Thyroid gland (tissue), 4 donors: ENCODE results near the gene LMX1B.

ENCODE experiments used
- POLR2A ChIP-seq, 2 donors: fragments of 450-650 bp; IDR thresholded peaks; one replicate each; pipeline ENCODE4 v1.6.1; 2017; ENCODE audit warnings: antibody characterized with exemption in 2 of 2, mild to moderate bottlenecking in 2 of 2, moderate library complexity in 1 of 2
- TF ChIP-seq, protein P1 (sequence below), 6 experiments: fragments of 200-600 bp in 3 of 6; fragments of 450-650 bp in 3 of 6; sonication (generic) in 3 of 6; IDR thresholded peaks; one replicate each; pipeline ENCODE4 v1.5.1; 2016 to 2019; ENCODE audit warnings: antibody characterized with exemption in 6 of 6, mild to moderate bottlenecking in 2 of 6, inconsistent platforms in 1 of 6, moderate library complexity in 1 of 6

- TF ChIP-seq, protein P1, sequence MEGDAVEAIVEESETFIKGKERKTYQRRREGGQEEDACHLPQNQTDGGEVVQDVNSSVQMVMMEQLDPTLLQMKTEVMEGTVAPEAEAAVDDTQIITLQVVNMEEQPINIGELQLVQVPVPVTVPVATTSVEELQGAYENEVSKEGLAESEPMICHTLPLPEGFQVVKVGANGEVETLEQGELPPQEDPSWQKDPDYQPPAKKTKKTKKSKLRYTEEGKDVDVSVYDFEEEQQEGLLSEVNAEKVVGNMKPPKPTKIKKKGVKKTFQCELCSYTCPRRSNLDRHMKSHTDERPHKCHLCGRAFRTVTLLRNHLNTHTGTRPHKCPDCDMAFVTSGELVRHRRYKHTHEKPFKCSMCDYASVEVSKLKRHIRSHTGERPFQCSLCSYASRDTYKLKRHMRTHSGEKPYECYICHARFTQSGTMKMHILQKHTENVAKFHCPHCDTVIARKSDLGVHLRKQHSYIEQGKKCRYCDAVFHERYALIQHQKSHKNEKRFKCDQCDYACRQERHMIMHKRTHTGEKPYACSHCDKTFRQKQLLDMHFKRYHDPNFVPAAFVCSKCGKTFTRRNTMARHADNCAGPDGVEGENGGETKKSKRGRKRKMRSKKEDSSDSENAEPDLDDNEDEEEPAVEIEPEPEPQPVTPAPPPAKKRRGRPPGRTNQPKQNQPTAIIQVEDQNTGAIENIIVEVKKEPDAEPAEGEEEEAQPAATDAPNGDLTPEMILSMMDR (IDR thresholded peaks at IDR 0.05) = no peak
- TF ChIP-seq POLR2A (IDR thresholded peaks at IDR 0.05) = no peak
Observed at GRCh38 chr9:126700296-126700695, 86.6 kb downstream of the LMX1B start.
